WTC11 (cell line): ENCODE measurements around the gene EMD.

Experiments
- FOXP1 ChIP-seq: sonication (generic); formaldehyde crosslinking; IDR thresholded peaks from 2 replicates; pipeline ENCODE4 v1.8.0; 2022; ENCODE audit warnings: missing genetic modification reagents, mild to moderate bottlenecking, moderate library complexity, borderline replicate concordance
- SP1 ChIP-seq: sonication (generic); formaldehyde crosslinking; conservative IDR thresholded peaks from 2 replicates; pipeline ENCODE4 v1.8.1; 2022; ENCODE audit warnings: missing genetic modification reagents
- ZNF121 ChIP-seq: sonication (generic); formaldehyde crosslinking; IDR thresholded peaks from 2 replicates; pipeline ENCODE4 v1.8.0; 2023; ENCODE audit warnings: missing genetic modification reagents
- ZNF317 ChIP-seq: sonication (generic); formaldehyde crosslinking; IDR thresholded peaks from 2 replicates; pipeline ENCODE4 v1.8.1; 2023; ENCODE audit warnings: low read depth, mild to moderate bottlenecking, moderate library complexity, missing genetic modification reagents, borderline replicate concordance
- TF ChIP-seq, protein P1 (sequence below): sonication (generic); formaldehyde crosslinking; IDR thresholded peaks from 2 replicates; pipeline ENCODE4 v1.8.1; 2023; ENCODE audit warnings: mild to moderate bottlenecking, missing genetic modification reagents, moderate library complexity
- TF ChIP-seq, protein P2 (sequence below): fragments of 200-600 bp; IDR thresholded peaks from 2 replicates; pipeline ENCODE4 v1.8.0; 2022; ENCODE audit warnings: antibody characterized with exemption
- TF ChIP-seq, protein P3 (sequence below): sonication (generic); formaldehyde crosslinking; IDR thresholded peaks from 2 replicates; pipeline ENCODE4 v1.8.1; 2022; ENCODE audit warnings: low read depth, missing genetic modification reagents, borderline replicate concordance

- TF ChIP-seq, protein P1, sequence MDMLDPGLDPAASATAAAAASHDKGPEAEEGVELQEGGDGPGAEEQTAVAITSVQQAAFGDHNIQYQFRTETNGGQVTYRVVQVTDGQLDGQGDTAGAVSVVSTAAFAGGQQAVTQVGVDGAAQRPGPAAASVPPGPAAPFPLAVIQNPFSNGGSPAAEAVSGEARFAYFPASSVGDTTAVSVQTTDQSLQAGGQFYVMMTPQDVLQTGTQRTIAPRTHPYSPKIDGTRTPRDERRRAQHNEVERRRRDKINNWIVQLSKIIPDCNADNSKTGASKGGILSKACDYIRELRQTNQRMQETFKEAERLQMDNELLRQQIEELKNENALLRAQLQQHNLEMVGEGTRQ = no peak
- TF ChIP-seq ZNF317 (CRISPR knock-in tag) (no peak), SP1 (no peak), FOXP1 (CRISPR knock-in tag) (no peak), ZNF121 (no peak)
- TF ChIP-seq, protein P2, sequence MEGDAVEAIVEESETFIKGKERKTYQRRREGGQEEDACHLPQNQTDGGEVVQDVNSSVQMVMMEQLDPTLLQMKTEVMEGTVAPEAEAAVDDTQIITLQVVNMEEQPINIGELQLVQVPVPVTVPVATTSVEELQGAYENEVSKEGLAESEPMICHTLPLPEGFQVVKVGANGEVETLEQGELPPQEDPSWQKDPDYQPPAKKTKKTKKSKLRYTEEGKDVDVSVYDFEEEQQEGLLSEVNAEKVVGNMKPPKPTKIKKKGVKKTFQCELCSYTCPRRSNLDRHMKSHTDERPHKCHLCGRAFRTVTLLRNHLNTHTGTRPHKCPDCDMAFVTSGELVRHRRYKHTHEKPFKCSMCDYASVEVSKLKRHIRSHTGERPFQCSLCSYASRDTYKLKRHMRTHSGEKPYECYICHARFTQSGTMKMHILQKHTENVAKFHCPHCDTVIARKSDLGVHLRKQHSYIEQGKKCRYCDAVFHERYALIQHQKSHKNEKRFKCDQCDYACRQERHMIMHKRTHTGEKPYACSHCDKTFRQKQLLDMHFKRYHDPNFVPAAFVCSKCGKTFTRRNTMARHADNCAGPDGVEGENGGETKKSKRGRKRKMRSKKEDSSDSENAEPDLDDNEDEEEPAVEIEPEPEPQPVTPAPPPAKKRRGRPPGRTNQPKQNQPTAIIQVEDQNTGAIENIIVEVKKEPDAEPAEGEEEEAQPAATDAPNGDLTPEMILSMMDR = no peak
- TF ChIP-seq, protein P3, sequence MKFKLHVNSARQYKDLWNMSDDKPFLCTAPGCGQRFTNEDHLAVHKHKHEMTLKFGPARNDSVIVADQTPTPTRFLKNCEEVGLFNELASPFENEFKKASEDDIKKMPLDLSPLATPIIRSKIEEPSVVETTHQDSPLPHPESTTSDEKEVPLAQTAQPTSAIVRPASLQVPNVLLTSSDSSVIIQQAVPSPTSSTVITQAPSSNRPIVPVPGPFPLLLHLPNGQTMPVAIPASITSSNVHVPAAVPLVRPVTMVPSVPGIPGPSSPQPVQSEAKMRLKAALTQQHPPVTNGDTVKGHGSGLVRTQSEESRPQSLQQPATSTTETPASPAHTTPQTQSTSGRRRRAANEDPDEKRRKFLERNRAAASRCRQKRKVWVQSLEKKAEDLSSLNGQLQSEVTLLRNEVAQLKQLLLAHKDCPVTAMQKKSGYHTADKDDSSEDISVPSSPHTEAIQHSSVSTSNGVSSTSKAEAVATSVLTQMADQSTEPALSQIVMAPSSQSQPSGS (CRISPR knock-in tag) = no peak
These were observed 25.8 kb upstream of the EMD start for GRCh38 chrX:154353172-154353843.
